ENCODE data around the gene MSRB1.

Gene MSRB1, protein sequence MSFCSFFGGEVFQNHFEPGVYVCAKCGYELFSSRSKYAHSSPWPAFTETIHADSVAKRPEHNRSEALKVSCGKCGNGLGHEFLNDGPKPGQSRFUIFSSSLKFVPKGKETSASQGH

DNA sequence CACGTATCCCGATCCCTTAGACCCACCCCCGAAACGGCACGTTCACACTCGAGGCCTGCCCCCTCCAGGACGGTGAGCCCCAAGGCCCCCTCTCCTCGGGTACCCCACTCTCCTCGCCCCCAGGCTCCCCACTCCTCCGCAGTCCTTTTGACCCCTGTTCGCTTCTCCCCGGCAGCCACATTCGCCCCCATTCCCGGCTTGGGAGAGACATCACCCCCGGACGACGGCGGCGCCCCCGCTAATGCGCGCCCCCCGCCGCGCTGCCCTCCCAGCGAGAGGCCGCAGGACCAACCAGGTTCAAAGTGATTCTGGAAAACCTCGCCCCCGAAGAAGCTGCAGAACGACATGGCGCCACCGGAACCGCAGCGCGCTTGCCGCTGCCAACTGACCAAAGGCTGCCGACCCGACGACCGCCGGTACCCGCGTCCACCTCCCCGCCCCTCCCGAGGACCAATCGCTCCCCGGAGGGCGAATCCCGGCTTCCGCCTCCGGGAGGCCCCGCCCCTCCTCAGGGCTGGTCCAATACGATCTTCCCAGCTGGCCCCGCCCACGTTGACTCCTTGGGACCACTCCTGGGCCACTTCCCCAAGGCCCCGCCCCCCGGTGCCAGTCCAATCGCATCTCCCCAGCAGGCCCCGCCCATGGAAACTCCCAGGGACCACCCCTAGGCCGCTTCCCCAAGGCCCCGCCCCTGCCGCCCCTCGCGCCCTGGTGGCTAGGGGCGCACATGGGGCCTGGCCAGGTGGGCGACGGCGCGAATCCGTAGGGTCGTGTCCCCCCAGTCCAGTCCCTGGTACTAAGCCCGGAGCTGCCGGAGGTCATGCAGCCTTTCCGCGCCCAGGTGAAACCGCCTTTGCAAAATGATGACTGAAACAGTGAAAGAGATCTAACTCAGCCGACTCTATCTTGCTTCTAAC lies at the start of gene MSRB1:
Gene MSRB1 (minus strand): TSS at position 390 of the 917 bp plus-strand sequence. CDS start 43 bp downstream, at position 347.
- peak; percentile 95 to 99 for DNase-seq (ENCODE audit: low read depth in 2 of 2, low spot score in 1 of 2)

DNA sequence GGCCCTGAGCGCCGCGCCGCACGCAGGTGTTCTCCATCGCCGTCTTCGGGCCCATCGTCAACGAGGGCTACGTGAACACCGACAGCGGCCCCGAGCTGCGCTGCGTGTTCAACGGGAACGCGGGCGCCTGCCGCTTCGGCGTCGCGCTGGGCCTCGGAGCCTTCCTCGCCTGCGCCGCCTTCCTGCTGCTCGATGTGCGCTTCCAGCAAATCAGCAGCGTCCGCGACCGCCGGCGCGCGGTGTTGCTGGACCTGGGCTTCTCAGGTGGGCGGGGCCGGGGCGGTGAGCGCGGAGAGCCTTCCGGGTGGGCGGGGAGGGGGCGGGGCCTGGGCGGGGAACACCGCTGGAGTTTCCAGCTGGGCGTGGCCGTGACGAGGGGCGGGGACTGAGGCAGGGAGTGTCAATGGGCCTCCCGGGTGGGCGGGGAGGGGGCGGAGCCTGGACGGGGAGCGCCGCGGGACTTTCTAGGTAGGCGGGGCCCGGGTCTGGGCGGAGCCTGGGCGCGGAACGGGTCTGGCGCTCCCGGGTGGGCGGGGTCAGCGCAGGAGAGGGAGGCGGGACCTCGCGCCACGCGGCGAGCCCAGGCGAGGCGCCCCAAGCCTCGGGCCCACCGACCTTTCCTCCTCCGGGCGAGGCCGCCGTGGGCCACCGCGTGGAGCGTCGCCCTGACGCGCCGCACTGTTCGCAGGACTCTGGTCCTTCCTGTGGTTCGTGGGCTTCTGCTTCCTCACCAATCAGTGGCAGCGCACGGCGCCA lies 49.1 kb upstream of the MSRB1 start:
- peak; percentile 96 to 97 for DNase-seq (ENCODE audit: low read depth in 2 of 2, low spot score in 1 of 2)

DNA sequence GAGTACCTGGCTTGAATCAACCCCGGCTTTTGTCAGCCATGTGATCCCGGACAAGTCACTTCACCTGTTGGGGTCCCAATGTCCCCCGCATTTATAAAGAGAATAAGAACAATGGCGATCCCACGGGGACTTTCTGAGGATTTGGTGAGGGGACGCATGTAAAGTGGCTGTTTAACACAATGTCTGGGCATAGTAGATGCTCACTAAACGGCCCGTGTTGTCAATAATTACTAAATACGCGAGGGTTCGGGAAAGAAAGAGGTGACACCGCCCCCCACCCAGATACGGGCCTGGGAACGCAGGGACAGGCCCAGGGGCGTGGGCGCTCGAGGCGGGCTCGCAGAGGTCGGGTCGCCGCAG lies 48.6 kb upstream of the MSRB1 start:
- DNase-seq (ENCODE audit: low read depth in 2 of 2, low spot score in 1 of 2) = no peak

DNA sequence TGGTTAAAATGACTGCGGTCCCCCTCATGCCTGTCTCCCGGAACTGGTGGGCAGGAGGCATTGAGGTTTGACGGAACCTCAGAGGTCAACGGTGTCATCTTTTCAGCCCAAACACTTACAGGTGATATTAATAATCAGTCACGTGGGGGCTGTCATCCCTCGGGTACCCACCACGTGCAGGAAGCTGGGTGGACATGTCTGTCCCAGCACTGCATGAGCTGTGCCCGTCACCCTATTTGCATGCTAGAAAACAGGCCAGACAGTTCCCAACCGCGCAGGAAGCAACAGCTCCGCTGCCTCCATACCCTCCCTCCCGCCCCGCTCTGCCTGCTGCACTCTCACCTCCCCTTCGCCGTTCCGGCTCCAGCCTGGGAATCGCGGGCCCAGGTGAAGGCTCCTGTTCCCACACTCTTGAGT lies 48.1 kb upstream of the MSRB1 start:
- peak in 1 of 2 donors; percentile 28 for DNase-seq (ENCODE audit: low read depth in 2 of 2, low spot score in 1 of 2)

DNA sequence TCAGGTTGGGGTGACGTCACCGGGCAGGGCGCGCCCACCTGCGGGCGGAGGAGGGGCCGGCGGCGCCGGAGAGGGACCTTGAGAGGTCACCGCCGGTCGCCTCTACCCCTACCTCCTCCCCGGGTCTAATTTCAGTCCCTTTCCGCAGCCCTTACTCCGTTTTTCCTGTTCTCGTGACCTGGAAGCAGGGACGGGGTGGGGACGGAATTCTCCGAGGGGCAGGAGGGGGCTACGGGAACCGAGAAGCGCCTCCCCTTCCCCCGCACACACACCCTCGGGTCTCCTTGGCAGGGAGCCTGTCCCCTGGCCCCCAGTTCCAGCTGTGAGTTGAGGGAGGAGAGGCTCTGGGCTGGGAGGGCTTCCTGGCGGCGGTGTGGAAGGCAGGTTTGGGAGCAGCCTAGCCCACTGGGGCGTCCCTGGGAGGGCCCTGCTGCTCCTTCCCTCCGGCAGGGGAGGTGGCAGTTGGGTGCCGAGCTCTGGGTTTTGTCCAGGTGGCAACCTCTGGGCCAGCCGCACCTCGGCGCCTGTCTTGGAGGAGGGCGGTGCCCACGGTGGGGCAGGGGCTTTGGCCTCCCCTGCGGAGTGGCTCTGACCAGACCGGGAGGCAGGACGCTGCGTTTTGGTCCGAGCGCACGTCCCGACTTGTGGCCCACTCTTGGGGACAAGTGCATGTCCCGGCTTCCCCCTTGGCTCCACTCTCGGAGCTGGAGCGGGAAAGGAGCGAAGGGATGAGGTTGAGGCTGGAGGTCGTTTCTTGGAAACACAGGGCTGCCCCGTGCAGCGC lies 47.5 kb upstream of the MSRB1 start:
- DNase-seq (ENCODE audit: low read depth in 2 of 2, low spot score in 1 of 2) = no peak

DNA sequence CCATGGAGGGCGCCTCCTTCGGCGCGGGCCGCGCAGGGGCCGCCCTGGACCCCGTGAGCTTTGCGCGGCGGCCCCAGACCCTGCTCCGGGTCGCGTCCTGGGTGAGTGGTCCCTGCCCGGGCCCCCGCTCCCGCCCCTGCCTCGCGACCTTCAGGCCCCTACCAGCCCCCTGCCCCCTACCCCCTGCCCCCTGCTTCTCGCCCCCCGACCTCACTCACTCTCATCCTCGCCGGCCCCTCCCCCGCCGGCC lies 47.0 kb upstream of the MSRB1 start:
- DNase-seq (ENCODE audit: low read depth in 2 of 2, low spot score in 1 of 2) = no peak

DNA sequence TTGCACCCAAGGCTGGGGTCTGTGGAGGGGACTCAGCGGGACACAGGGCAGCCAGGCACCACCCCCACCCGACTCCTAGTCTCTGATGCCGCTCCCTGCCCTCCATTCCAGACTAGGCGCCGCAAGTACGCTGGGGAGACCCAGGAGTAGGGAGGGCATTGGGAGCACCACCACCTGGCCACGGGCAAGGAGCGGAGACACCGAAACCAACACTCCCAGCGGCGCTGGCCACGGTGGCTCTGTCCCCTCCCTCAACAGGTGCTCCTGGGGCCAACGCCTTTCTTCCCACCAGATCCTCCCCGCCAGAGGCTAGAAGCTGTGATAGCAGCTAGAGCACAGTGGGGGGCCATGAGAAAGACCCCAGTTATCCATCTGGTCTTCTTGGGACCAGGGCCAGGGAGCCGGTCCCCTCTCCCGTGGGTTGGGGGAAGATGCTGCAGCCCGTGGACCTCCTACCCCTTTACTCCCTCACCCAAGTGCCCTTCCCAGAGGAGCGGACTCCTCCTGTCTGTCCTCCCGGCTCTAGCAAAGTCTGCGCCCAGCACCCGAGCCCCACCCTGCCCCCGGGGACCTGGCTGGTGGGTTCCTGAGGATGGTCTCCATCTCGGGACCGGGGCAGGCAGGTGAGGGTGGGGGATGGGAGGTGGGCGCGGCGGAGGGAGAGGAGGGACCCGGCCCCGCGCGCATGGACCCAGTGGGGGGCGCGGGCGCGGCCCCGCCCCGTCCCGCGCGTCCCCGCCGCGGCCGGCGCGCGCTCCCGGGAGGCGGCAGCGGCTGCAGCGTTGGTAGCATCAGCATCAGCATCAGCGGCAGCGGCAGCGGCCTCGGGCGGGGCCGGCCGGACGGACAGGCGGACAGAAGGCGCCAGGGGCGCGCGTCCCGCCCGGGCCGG lies 46.5 kb upstream of the MSRB1 start, which contains the start of gene SYNGR3:
Gene SYNGR3 (plus strand): TSS at position 762 of the 892 bp plus-strand sequence. CDS start 133 bp downstream, outside the sequence.
- no peak for DNase-seq (ENCODE audit: low read depth in 2 of 2, low spot score in 1 of 2)

DNA sequence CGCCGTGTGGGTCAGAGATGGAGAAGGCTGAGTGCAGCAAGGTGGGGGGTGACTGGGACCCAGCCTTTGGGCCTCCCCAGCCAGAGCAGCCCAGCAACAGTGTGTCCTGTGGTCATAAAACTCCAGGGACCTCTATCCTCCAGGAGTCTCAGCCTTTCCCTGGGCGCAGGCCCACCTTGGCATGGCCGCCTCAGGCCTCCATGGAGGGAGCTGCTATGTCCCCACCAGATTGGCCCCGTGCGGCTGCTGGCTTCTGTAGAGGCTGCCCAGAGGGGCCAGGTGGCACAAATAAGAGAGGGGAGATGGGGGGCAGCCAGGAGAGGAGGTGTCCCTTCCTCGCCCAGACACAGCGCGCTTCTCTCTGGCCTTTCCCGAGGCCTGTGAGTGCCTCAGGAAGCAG lies 44.2 kb upstream of the MSRB1 start:
- no peak for DNase-seq (ENCODE audit: low read depth in 2 of 2, low spot score in 1 of 2)

DNA sequence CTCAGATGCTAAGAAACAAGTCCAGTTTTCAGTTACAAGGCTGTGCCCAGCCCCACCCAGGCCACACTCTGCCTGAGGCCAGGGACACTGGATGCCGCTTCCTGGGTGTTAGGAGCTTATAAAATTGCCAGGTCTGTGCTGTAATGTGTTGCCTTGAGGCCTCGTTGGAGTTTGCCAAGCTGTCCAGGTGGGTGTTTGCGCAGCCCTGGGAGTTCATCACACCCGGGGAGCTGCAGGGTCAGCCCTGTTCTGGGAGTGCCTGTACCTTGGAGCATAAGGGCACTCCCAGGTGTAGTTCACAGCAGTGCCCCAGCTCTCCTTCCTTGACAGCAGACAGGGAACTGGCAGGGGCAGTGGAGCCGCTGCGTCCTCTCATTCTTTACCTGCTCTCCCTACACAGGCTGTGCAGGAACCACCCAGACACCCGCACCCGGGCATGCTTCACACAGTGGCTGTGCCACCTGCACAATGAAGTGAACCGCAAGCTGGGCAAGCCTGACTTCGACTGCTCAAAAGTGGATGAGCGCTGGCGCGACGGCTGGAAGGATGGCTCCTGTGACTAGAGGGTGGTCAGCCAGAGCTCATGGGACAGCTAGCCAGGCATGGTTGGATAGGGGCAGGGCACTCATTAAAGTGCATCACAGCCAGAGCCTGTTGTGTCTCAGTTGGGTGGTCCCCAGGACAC lies 42.6 kb upstream of the MSRB1 start:
- no peak for DNase-seq (ENCODE audit: low read depth in 2 of 2, low spot score in 1 of 2)

DNA sequence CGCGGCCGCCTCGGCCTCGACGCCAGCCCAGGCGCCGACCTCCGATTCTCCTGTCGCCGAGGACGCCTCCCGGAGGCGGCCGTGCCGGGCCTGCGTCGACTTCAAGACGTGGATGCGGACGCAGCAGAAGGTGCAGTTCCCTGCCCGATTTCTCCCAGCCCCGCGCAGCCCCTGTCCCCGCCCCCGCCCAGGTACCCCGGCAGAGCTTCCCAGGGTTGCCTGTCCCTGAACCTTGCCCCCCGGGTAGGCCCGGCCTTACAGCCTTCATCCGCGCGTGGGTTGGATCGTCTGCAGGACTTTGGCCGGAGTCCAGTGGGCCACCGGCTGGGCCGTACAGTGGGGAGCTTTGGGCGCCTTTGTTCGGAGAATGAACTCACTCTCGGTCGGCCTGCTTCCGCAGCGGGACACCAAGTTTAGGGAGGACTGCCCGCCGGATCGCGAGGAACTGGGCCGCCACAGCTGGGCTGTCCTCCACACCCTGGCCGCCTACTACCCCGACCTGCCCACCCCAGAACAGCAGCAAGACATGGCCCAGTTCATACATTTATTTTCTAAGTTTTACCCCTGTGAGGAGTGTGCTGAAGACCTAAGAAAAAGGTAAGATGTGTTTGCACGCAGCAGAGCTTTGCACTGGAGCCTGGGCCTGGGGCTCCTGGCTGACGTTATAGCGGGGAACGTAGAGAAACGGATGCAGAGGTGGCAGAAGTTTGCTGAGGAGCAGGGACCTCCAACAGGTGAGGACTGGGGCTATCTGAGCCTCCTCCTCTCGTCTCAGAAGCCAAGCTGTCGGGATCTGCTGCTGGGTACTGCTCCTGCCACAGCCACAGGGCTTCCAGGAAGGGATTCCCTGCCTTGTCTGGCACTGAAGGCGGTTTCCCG lies 41.6 kb upstream of the MSRB1 start:
- no peak for DNase-seq (ENCODE audit: low read depth in 2 of 2, low spot score in 1 of 2)

DNA sequence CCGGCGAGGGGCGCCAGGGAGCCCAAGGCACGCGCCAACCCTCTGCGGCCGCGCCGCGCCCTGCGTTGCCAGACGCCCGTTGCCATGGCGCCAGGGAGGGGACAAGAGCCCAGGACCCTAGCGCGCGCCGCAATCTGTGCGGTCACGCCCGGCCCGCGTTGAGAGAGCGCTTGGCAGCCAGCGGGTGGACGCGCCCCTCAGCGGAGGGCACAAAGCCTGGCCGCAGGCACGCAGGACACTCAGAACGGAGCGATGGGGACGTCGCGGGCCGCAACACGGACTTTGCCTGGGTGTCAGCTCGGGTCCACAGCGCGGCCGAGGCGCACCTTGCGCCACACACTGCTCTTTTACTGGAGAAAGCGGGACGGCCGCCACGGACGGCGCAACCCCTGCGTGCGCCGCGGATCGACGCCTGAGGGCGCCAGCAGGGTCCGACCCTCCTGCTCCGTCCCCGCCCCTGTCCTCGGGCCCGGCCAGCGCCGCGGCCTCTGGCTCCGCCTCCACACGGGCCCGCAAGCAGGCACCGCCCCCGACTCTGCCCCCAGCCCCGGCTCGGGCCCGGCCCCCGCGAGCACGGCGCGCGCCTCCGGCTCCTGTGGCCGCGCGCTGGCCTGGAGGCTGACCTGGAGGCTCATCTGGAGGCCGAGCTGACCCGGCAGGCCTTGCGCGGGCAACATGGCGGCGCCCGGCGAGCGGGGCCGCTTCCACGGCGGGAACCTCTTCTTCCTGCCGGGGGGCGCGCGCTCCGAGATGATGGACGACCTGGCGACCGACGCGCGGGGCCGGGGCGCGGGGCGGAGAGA lies 40.7 kb upstream of the MSRB1 start, which contains the start of gene GFER:
Gene GFER (plus strand): TSS at position 650 of the 803 bp plus-strand sequence. CDS start 26 bp downstream, at position 676.
- DNase-seq (ENCODE audit: low read depth in 2 of 2, low spot score in 1 of 2) = no peak

DNA sequence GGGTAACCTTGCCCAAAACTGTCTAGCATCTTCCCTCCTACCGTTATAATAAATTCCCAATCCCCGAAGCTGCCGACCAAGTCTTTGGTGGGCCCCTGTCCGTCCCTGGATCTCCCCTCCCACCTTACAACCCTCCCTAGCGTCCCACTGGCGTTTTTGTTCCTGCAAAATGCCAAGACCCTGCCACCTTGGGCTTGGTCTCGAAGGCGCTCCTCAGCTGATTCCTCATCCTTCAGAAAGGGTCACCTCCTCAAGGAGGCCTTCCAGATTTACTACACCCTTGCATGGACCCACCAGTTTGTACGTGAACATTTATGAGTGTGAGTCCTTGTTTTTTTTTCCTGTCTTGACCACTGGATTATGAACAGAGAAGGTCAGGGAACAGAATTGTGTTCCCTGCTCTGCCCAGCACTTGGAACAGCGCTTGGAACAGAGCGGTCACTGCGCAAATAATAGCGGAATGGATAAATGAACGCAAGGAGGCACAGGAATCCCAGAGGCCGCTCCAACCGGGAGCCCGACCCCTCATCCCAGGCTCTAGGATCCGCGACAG lies 40.1 kb upstream of the MSRB1 start:
- DNase-seq (ENCODE audit: low read depth in 2 of 2, low spot score in 1 of 2) = no peak

DNA sequence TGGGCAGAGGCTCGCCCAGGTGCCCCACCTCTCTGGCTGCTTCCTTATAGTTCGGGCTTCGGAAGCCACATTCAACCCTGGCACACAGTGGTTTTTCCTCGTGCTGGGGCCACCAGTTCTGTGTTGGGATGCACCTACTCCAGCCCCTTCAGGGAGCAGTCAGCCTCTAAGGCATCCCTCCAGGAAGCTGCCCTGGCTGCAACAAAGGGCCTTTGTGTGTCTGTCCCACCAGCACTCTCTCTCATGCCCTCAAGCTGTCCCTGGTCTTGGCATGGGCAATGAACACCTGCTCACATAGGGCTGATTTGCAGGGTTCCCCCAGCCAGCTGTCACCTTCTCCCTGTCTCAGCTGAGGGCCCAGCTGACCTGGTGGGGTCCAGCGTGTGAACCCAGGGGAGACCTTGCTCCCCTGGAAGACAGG lies 39.0 kb upstream of the MSRB1 start:
- DNase-seq (ENCODE audit: low read depth in 2 of 2, low spot score in 1 of 2) = no peak

DNA sequence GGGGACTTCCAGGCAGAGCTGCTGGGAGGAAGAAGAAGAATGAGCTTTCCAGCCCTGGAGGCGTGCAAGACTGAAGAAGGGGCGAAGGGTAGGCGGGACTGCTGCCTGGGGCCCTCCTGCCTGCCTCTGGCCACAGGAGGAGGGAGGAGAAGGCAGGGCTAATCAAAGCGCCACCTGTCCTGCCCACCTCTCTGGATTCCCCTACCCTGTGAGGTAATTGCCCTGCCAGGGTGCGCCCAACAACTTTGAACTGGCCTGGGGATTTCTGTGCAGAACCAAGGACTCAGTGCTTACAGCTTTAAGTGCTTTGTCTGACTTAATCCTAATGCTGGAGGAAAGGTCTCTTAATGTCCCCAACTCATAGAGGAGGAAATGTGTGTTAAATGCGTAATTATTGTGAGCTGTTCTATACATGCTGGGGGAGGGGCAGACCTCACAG lies 38.4 kb upstream of the MSRB1 start, which contains the start of gene NOXO1:
Gene NOXO1 (minus strand): TSS at position 72 of the 439 bp plus-strand sequence. CDS start 290 bp downstream, outside the sequence.
- no peak for DNase-seq (ENCODE audit: low read depth in 2 of 2, low spot score in 1 of 2)

DNA sequence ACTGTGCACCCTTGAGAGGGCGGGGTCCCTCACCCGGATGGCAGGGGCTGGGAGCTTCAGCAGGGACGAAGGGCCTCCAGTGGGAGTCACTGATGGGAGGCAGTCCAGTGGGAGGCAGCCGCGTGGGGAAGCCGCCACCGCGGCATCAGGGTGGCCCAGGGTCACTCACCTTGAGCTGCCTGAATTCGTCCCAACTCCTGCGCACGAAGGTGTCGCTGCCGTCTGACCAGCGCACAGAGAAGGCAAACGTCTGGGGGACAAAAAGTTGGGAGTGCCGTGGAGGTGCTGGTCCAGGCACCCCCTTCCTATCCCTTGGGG lies 37.7 kb upstream of the MSRB1 start:
- no peak for DNase-seq (ENCODE audit: low read depth in 2 of 2, low spot score in 1 of 2)

DNA sequence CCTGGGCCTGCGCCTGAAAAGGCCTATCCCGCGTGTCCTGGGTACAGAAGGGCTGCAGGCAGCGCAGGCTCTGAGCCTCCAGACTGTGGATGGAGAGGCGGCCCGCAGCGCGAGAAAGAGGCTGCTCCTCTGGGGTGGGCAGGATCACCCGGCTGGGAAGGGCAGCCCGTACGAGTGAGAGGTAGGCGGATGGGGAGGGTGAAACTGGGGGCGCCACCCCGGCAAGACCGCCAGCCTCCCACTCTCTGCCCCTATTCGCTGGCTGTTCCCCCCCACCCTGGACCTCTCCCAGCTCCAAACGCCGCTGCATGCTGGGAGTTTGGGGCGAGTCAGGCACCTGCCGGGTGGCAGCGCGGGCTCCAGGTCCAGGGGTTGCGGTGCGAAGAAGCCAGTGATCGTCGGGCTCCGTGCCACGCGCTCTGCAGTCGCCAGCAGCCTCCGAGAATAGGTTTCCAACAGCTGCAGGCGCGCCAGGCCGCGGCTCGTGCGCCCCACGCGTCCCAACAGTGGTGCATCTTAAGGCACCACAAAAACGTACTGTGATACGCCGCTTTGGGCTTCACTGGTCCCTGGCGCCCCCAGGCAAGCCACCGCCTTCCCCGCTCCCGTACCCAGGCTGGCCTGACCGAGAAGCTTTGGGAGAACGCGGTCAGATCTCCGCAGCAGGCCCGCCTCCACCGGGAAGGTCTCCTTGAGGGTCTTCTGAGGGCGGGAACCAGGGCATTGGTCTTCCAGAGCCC lies 37.2 kb upstream of the MSRB1 start:
- DNase-seq (ENCODE audit: low read depth in 2 of 2, low spot score in 1 of 2) = no peak
